ENCODE measurements around the gene SLC25A24.

DNA sequence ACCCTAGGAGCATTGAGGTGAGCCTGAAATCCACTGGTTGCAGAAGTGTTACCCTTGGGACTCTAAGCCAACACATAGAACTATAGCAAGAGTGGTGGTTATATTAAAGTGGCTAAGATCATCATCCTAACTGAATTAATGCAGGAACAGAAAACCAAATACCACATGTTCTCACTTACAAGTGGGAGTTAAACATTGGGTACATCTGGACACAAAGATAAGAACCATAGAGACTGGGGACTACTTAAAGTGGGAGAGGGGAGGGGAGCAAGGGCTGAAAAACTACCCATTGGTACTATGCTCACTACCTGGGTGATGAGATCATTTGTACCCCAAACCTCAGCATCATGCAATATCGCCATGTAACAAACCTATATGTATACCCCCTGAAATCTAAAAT, 100.0 kb downstream of the SLC25A24 start:
- TF ChIP-seq GATA3 (IDR thresholded peaks at IDR 0.05; ENCODE audit: low read depth, low read length) (no peak), GATA2 (IDR thresholded peaks at IDR 0.05; ENCODE audit: low read depth, low read length) (no peak)

Measured in SH-SY5Y (cell line).